Ishikawa (cell line): Measurements from ENCODE around the gene TLX2.
A peak's percentile ranks its signal among the peaks of the same experiment; 100 is the strongest.

ENCODE experiments used
- CEBPB ChIP-seq: IDR thresholded peaks from 2 replicates; pipeline ENCODE4 v1.6.1; 2012
- CREB1 ChIP-seq: IDR thresholded peaks from 2 replicates; pipeline ENCODE4 v1.6.1; 2012; ENCODE audit warnings: low read depth
- EGR1 ChIP-seq: IDR thresholded peaks from 2 replicates; pipeline ENCODE4 v1.6.1; 2012
- EP300 ChIP-seq: IDR thresholded peaks from 2 replicates; pipeline ENCODE4 v1.6.1; 2012; ENCODE audit warnings: borderline replicate concordance
- FOXM1 ChIP-seq: IDR thresholded peaks from 2 replicates; pipeline ENCODE4 v1.6.1; 2012; ENCODE audit warnings: low read depth, borderline replicate concordance
- NFIC ChIP-seq: IDR thresholded peaks from 2 replicates; pipeline ENCODE4 v1.6.1; 2012
- RAD21 ChIP-seq: IDR thresholded peaks from 2 replicates; pipeline ENCODE4 v1.6.1; 2012; ENCODE audit warnings: low read depth
- TAF1 ChIP-seq: IDR thresholded peaks from 2 replicates; pipeline ENCODE4 v1.6.1; 2012; ENCODE audit warnings: low read depth, mild to moderate bottlenecking
- TCF12 ChIP-seq: IDR thresholded peaks from 2 replicates; pipeline ENCODE4 v1.6.1; 2012; ENCODE audit warnings: low read depth
- TEAD4 ChIP-seq: IDR thresholded peaks from 2 replicates; pipeline ENCODE4 v1.6.1; 2012
- YY1 ChIP-seq: IDR thresholded peaks from 2 replicates; pipeline ENCODE4 v1.6.1; 2012; ENCODE audit warnings: low read depth
- ZBTB7A ChIP-seq: IDR thresholded peaks from 2 replicates; pipeline ENCODE4 v1.6.1; 2012; ENCODE audit warnings: low read depth
- TF ChIP-seq, protein P1 (sequence below): IDR thresholded peaks from 2 replicates; pipeline ENCODE4 v1.6.1; 2012
- TF ChIP-seq, protein P2 (sequence below): IDR thresholded peaks from 2 replicates; pipeline ENCODE4 v1.6.1; 2012; ENCODE audit warnings: low read depth, mild to moderate bottlenecking
- TF ChIP-seq, protein P3 (sequence below): IDR thresholded peaks from 2 replicates; pipeline ENCODE4 v1.6.1; 2012

The TLX2 gene

DNA sequence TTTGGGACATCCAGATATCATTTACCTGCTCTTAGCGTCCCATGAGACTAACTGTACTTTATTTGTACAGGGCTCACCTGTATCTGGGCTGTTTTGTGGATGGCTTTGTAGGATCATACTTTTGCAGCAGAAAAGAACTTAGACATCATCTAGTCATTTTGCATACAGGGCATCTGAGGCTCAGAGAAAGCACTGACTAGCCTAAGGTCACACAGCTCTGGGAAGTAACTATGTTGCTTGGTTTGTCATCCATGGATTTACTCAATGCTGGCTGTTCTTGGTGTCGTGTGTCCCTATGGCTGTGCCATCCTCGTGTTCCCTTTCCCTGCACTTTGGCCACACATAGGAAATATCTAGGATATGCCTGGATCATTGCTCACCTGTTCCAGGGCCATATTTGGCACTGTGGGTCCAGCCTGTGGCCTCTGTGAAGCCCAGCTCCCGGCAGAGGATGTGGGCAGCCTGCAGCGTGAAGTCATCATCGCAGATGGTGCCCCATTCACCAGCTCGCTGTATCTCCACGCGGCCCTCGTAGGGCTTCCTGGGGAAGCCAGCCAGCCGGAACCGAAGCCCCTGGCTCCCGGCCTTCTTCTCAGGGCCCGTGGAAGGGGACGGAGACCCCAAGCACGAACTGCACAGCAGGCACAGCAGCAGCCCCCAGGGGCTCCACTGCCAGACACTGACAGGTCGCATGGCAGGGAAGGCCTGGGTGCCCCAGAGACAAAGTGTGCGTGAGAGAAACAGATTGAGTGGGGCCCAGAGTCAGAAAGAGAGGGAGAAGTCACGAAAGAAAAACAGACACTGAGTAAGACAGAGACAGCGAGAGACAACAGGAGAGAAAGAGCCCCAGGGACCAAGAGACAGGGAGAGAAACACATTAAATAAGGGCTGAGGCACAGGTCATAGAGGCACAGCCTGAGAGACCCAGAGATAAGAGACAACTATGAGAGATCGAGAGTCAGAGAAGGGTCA is 38.0 kb downstream of the TLX2 start:
- no peak for TF ChIP-seq ZBTB7A
- no peak for TF ChIP-seq CEBPB
- no peak for TF ChIP-seq CREB1
- no peak for TF ChIP-seq RAD21
- TF ChIP-seq, protein P1, sequence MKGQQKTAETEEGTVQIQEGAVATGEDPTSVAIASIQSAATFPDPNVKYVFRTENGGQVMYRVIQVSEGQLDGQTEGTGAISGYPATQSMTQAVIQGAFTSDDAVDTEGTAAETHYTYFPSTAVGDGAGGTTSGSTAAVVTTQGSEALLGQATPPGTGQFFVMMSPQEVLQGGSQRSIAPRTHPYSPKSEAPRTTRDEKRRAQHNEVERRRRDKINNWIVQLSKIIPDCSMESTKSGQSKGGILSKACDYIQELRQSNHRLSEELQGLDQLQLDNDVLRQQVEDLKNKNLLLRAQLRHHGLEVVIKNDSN, result no peak
- no peak for TF ChIP-seq EGR1
- no peak for TF ChIP-seq TEAD4
- TF ChIP-seq EP300, result no peak
- TF ChIP-seq, protein P2, sequence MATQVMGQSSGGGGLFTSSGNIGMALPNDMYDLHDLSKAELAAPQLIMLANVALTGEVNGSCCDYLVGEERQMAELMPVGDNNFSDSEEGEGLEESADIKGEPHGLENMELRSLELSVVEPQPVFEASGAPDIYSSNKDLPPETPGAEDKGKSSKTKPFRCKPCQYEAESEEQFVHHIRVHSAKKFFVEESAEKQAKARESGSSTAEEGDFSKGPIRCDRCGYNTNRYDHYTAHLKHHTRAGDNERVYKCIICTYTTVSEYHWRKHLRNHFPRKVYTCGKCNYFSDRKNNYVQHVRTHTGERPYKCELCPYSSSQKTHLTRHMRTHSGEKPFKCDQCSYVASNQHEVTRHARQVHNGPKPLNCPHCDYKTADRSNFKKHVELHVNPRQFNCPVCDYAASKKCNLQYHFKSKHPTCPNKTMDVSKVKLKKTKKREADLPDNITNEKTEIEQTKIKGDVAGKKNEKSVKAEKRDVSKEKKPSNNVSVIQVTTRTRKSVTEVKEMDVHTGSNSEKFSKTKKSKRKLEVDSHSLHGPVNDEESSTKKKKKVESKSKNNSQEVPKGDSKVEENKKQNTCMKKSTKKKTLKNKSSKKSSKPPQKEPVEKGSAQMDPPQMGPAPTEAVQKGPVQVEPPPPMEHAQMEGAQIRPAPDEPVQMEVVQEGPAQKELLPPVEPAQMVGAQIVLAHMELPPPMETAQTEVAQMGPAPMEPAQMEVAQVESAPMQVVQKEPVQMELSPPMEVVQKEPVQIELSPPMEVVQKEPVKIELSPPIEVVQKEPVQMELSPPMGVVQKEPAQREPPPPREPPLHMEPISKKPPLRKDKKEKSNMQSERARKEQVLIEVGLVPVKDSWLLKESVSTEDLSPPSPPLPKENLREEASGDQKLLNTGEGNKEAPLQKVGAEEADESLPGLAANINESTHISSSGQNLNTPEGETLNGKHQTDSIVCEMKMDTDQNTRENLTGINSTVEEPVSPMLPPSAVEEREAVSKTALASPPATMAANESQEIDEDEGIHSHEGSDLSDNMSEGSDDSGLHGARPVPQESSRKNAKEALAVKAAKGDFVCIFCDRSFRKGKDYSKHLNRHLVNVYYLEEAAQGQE, result no peak
- no peak for TF ChIP-seq TCF12
- TF ChIP-seq NFIC, result no peak

GRCh38 chr2:74552914-74553811 is 38.9 kb downstream of the TLX2 start:
- TF ChIP-seq CREB1 (no peak), YY1 (no peak), EP300 (no peak)

DNA sequence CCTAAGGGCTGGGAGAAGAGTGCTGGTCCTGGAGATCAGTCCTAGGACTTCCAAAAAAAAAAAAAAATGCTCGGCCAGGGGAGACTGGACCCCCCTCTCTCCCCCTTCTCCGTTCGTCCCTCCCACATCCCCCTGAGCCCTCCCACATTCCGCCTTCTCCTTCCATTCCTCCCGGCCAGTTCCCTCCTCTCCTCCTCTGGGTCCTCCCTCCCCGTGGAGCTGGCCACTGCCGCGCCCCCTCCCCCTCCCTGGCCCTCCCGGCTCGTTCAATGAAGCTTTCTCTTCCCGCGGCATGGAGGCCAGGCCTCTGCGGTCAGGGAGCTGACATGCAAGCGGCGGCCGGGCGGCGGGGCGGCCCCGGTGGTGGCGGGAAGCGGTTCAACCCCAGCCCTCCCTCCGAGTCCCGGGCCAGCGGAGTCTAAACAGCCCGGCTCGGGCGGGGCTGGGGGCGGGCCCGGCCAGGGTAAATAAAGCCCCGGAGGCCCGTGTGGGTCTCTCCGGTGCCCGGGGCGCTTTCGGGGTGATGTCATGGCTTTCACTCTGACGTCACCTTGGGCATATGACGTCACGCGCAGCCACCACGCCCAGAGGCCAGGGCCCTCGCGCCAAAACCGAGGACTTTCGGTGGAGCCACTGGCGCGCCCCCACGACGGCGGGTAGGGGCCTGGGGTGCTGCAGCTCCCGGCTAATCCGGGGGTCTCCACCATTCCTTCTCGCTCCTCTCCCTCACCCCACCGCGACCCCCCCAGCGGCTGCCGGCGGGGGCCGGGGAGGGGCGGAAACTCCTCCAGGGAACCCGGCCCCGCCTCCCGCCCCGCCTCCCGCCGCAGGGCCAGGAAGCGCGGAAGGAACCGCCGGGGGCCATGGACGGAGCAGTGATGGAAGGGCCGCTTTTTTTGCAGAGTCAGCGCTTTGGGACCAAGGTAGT is 39.9 kb downstream of the TLX2 start, which contains the start of the genes DOK1 and LOXL3:
Gene DOK1, plus strand, starts transcription at position 829 of the 928 bp plus-strand sequence. Its CDS starts 35 bp downstream, at position 864.
Gene LOXL3, minus strand, starts transcription at position 51 of the 928 bp plus-strand sequence. CDS start 1,308 bp downstream, outside the sequence.
- 0 out of 2 replicates have a peak, but pooled peaks have one; percentile 10 for TF ChIP-seq EP300
- no peak for TF ChIP-seq EGR1
- no peak for TF ChIP-seq CEBPB
- no peak for TF ChIP-seq FOXM1
- no peak; the same call in 1 of the 2 replicates for TF ChIP-seq RAD21
- TF ChIP-seq, protein P2, result no peak
- TF ChIP-seq TAF1, result peak; percentile 34; the same call in 1 of the 2 replicates
- TF ChIP-seq, protein P3, sequence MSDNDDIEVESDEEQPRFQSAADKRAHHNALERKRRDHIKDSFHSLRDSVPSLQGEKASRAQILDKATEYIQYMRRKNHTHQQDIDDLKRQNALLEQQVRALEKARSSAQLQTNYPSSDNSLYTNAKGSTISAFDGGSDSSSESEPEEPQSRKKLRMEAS, result peak; percentile 46; the same call in 1 of the 2 replicates
- peak; percentile 21; the same call in 1 of the 2 replicates for TF ChIP-seq ZBTB7A
- peak; percentile 34; the same call in 1 of the 2 replicates for TF ChIP-seq TCF12
- TF ChIP-seq YY1, result peak; percentile 36; the same call in 1 of the 2 replicates
- no peak for TF ChIP-seq NFIC
- TF ChIP-seq TEAD4, result peak; percentile 21; the same call in 1 of the 2 replicates
- TF ChIP-seq, protein P1, result peak; percentile 61
- TF ChIP-seq CREB1, result peak; percentile 99

DNA sequence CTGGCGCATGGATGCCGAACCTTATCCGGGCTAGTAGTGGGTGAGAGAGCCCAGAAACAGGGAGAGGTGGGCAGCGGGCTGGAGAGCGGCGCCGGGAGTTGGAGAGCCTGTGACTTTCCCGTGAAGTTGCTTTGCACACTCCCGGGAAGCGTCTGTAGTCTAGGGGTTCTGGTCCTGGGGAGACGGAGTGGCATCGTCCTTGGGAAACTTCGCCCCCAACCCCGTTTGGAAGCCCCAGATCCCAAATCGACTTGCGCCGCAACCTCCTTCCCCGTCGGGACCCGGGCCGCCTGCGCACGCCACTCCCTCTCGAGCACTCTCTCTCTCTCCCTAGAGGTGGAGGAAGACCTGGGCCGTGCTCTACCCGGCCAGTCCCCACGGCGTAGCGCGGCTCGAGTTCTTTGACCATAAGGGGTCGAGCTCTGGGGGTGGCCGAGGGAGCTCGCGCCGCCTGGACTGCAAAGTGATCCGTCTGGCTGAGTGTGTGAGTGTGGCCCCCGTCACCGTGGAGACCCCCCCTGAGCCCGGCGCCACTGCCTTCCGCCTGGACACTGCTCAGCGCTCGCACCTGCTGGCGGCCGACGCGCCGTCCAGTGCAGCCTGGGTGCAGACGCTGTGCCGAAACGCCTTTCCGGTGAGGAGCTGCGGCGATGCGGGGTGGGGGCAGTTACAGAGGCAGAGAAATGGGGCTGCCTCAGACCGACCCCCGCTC is 40.7 kb downstream of the TLX2 start:
- TF ChIP-seq, protein P1, result no peak
- TF ChIP-seq CEBPB, result no peak
- TF ChIP-seq TAF1, result peak; percentile 42; the same call in 1 of the 2 replicates
- TF ChIP-seq, protein P3, result peak; percentile 62; the same call in 1 of the 2 replicates
- TF ChIP-seq TEAD4, result no peak
- 0 out of 2 replicates have a peak, but pooled peaks have one; percentile 47 for TF ChIP-seq ZBTB7A
- TF ChIP-seq FOXM1, result no peak
